ENCODE data around the gene KLHDC3.
"Not testable (repeated sequence)": the region's sequence is repeated elsewhere in the genome, so short reads cannot be mapped to it uniquely, and the experiment has no call there.

KLHDC3 gene

GRCh38 chr6:43033496-43034189 lies 19.6 kb downstream of the KLHDC3 start:
- DNase-seq = no peak

GRCh38 chr6:43034190-43034525 lies 20.1 kb downstream of the KLHDC3 start:
- DNase-seq = no peak

GRCh38 chr6:43035495-43036194 lies 21.6 kb downstream of the KLHDC3 start:
- DNase-seq = no peak

- no peak for DNase-seq
Observed at GRCh38 chr6:43036712-43037111, 22.7 kb downstream of the KLHDC3 start.

GRCh38 chr6:43037197-43037596 lies 23.1 kb downstream of the KLHDC3 start:
- no peak for DNase-seq

- no peak for DNase-seq
Observed at GRCh38 chr6:43037706-43038105, 23.7 kb downstream of the KLHDC3 start.

- no peak for DNase-seq
Observed at GRCh38 chr6:43038727-43039126, 24.7 kb downstream of the KLHDC3 start.

- DNase-seq = no peak
Observed at GRCh38 chr6:43040542-43041257, 26.7 kb downstream of the KLHDC3 start.

GRCh38 chr6:43041475-43041874 lies 27.4 kb downstream of the KLHDC3 start:
- not testable (repeated sequence) for DNase-seq

- no peak for DNase-seq
Observed at GRCh38 chr6:43043310-43043709, 29.3 kb downstream of the KLHDC3 start.

GRCh38 chr6:43045371-43045930 lies 31.4 kb downstream of the KLHDC3 start:
- DNase-seq = no peak

- DNase-seq = no peak
Observed at GRCh38 chr6:43047998-43048397, 33.9 kb downstream of the KLHDC3 start.

GRCh38 chr6:43050981-43051380 lies 36.9 kb downstream of the KLHDC3 start:
- no peak for DNase-seq

- no peak for DNase-seq
Observed at GRCh38 chr6:43052225-43052841, 38.3 kb downstream of the KLHDC3 start.

GRCh38 chr6:43052842-43053544 lies 38.9 kb downstream of the KLHDC3 start:
- no peak for DNase-seq

GRCh38 chr6:43053545-43054205 lies 39.6 kb downstream of the KLHDC3 start, which contains the start of gene CUL7:
TSS of gene CUL7 (minus strand) at chr6:43053851. CDS start at chr6:43052788, 1,063 bp downstream.
- DNase-seq = peak; percentile 93 to 95

- no peak for DNase-seq
Observed at GRCh38 chr6:43054206-43054943, 40.3 kb downstream of the KLHDC3 start.

GRCh38 chr6:43055966-43056365 lies 41.9 kb downstream of the KLHDC3 start:
- no peak for DNase-seq

- no peak for DNase-seq
Observed at GRCh38 chr6:43058531-43058930, 44.5 kb downstream of the KLHDC3 start.

- DNase-seq = peak; percentile 98
Observed at GRCh38 chr6:43059168-43060033, 45.4 kb downstream of the KLHDC3 start, which contains the start of the genes KLC4 and MRPL2. TSS of gene KLC4 (plus strand) at chr6:43059631. CDS start at chr6:43061336, 1,705 bp downstream. TSS of gene MRPL2 (minus strand) at chr6:43059434. CDS start at chr6:43059381, 53 bp downstream.
